Stimulated activated naive CD8-positive, alpha-beta T cell treated with anti-CD3 and anti-CD28 coated beads, Interleukin-15, Interleukin-2, amounts not matched to agents 100 U/mL and 50 U/mL, for 24 hours (primary cell): ENCODE measurements around the gene TTC9C.
A peak's percentile ranks its signal among the peaks of the same experiment; 100 is the strongest.
"Not testable (repeated sequence)": the region's sequence is repeated elsewhere in the genome, so short reads cannot be mapped to it uniquely, and the experiment has no call there.

Experiments
- ATAC-seq: fragments of 150-1000 bp; cut with Tn5 transposase; one replicate; pipeline ENCODE4 v1.10.0; 2021
- DNase-seq: peaks from one replicate; pipeline ENCODE4 v3.0.0; 2021

The TTC9C gene, protein sequence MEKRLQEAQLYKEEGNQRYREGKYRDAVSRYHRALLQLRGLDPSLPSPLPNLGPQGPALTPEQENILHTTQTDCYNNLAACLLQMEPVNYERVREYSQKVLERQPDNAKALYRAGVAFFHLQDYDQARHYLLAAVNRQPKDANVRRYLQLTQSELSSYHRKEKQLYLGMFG

GRCh38 chr11:62728171-62728988, at the start of gene TTC9C:
Gene TTC9C, plus strand, starts transcription at chr11:62728486. Its CDS starts 363 bp downstream, at chr11:62728849.
- peak; percentile 86 for DNase-seq
- no peak for ATAC-seq

GRCh38 chr11:62678770-62679696, 49.3 kb upstream of the TTC9C start, which contains the start of gene UBXN1:
Gene UBXN1, minus strand, starts transcription at chr11:62679073. Its CDS starts 150 bp downstream, at chr11:62678923.
- peak; percentile 87 for ATAC-seq

GRCh38 chr11:62680825-62681240, 47.5 kb upstream of the TTC9C start:
- DNase-seq (no peak), ATAC-seq (peak; percentile 85)

More at GRCh38 chr11:62678770-62679696, 49.3 kb upstream of the TTC9C start, which contains the start of gene UBXN1:
- peak; percentile 89 for DNase-seq

DNA sequence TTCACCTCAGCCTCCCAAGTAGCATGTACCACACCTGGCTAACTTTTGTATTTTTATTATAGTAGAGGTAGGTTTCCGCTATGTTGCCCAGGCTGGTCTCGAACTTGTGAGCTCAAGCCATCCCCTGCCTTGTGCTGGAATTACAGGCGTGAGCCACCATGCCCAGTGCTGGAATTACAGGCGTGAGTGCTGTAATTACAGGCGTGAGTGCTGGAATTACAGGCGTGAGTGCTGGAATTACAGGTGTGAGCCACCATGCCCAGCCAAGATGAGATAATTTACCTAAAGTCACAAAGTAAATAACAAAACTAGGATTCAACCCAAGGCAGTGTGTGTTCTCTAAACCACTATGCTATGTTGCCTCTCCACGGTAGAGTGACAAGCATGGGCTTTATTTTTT, 45.8 kb upstream of the TTC9C start:
- DNase-seq (no peak), ATAC-seq (no peak)

- ATAC-seq (peak; percentile 20), DNase-seq (no peak)
Measured at GRCh38 chr11:62687508-62688396, 40.5 kb upstream of the TTC9C start.

GRCh38 chr11:62688491-62688890, 39.8 kb upstream of the TTC9C start:
- DNase-seq: no peak
- ATAC-seq: no peak

DNA sequence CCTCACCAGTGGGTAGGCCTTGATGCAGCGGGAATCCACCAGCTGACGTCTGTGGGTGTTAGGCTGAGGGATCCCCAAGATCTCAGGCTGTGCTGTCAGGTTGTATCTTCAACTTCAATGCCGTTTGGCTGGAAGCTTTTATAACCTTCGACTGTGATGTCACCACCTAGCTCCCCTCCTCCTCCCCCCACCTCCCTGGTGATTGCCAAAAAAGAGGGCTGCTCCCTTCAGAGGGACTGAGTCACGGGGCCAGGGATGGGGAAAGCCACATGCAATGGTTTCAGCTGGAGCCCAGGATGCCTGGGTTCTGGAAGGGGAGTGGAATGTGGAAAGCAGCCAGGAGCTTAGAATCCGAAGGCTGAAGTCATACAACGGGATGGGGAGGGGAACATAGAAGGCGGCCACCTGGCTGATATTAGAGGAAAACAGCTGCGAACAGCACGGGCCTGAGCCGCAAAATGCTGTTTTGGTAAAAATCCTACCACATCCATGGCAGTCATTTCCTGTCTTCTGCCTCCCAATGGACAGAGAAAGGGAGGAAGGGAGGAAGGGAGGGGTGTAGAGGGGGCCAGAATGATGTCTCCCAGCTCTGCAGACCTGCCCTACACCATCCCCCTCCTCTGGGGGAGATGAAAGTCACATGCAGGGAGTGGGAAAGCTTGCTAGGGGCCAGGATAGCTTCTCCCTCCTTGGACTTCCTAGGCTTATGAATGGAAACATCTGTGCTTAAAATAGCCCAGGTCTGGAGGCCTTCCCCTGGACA, 38.7 kb upstream of the TTC9C start, which contains the start of gene LRRN4CL:
LRRN4CL (minus strand) TSS at position 110 of the 763 bp plus-strand sequence. CDS start 1,022 bp downstream, outside the sequence.
- ATAC-seq (no peak), DNase-seq (no peak)

DNA sequence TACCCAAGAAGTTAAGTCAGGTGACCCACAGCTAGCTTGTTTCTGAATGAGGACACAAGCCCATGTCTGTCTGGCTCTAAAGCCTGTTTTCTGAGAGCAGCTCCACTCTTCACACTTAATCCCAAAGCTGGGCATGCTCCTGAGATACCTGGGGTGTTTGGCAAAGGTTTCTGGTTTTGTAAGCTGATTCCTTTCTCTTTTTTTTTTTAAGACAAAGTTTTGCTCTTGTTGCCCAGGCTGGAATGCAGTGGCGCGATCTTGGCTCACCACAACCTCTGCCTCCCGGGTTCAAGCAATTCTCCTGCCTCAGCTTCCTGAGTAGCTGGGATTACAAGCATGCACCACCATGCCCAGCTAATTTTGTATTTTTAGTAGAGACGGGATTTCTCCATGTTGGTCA, 34.7 kb upstream of the TTC9C start:
- ATAC-seq, DNase-seq: not testable (repeated sequence)

- DNase-seq (peak; percentile 82), ATAC-seq (peak; percentile 80)
Measured at GRCh38 chr11:62694455-62695167, 33.7 kb upstream of the TTC9C start.

DNA sequence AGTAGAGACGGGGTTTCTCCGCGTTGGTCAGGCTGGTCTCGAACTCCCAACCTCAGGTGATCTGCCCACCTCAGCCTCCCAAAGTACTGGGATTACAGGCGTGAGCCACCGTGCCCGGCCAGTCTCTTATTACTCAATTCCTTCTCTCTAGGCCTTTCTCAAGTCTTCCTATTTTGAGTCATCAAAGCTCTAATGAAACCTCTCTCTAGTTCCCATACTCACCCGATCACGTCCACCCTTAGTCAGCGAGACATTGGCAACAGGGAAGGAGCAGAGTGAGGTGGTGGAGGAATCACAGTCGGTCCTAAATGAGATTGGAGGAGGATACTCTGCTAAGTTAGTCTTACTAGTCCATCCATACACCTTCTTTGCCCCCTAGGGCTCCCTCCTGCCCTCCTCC, 26.0 kb upstream of the TTC9C start:
- ATAC-seq (no peak), DNase-seq (no peak)

DNA sequence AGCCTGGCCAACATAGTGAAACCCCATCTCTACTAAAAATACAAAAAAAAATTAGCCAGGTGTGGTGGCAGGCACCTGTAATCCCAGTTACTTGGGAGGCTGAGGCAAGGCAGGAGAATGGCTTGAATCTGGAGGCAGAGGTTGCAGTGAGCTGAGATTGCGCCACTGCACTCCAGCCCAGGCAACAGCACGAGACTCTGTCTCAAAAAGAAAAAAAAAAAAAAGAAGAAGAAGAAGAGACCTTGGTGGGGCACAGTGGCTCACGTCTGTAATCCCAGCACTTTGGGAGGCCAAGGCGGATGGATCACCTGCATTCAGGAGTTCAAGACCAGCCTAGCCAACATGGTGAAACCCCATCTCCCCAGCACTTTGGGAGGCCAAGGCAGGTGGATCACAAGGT, 24.4 kb upstream of the TTC9C start:
- DNase-seq, ATAC-seq: not testable (repeated sequence)

DNA sequence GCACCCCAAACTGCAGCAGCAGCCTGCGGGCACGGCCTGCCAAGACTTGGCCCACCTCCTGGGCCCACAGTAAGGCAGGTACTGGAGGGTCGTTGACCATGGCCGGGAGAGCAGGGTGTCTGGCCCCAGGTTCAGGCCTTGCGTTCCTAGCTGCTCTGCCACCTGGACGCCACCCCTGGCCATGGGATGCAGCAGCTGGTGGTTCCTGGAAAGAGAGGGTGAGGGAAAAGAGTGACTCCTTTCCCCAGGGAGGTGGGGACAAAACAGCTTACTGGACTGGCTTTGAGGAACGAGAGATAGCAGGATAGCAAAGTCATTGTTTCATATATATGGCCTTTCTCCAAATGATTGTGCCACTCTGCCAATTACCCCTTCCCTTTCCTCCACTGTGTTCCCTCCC, 22.9 kb upstream of the TTC9C start:
- DNase-seq (no peak), ATAC-seq (no peak)

DNA sequence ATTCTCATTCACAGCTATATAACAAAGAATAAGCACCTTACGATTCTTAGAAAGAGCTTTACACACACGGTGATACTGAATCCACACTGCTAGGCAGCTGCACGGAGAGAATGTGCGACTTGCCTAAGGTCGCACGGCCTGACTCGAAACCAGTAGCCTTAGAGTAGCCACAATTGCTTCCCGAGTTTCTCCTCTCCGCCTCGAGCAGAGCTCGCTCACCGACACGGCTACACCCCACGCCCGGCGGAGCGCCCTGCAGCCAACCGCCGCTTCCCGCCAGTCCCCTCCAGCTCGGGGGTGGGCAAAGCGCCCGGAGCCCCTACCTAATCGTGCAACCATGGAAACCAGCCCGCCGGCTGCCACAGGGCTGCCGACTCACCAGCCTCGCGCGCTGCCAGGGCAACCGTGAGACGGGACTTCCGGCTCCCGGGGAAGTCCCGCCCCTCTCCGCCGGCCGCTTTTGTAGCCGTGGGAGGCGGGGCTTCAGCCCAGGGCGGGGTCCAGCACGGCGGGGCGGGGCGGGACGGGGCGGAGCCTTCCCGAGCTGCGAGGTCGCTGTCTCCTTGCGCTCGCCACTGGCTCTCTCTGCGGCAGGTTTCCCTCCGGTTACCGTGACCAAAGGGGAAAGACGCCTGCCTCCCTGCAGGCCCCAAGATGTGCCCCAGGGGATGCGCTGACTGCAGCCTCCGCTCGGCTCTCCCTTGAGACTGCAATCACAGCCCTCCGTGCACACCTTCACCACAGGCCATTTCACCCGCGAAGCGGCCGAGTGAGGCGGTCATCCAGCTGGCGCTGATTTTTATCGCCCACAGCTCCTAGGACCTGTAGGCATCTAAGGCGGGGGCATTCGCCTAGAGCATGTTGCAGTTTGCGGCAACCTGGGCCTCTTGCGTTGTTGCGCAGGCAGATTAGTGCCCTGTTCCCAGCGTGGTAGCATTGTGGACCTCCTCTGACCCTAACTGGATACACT, 22.1 kb upstream of the TTC9C start:
- peak; percentile 97 for DNase-seq
- ATAC-seq: peak; percentile 78

- DNase-seq (no peak), ATAC-seq (no peak)
Measured at GRCh38 chr11:62706850-62707247, 21.4 kb upstream of the TTC9C start.

DNA sequence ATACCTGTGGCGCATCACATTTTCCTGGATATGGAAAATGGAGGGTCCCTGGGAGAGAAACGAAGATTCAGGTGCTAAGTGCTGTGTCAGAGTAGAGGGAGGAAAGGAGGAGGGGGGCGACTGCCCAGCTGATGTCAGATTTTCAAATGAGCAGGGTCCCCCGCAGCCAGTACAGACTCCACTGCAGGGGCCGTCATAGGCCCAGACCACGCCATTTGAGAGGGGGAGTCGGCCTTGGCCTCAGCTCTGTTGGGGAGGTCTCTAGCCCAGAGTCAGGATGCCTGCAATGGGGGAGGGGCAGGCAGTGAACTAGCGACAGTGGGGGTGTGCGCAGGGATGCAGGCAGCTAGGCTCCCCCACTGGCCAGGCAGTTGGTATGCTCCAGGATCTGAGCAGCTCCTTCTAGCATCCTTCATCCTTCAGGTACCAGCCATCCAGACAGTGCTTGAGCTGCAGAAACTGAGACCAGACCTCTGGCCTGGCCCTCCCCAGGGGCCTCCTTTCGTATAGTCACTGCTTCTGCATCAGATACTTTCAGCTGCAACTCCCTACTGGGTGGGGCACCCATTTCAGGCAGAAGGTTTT, 20.9 kb upstream of the TTC9C start, which contains the start of the genes BSCL2 and GNG3:
BSCL2 (minus strand) TSS at position 148 of the 585 bp plus-strand sequence. CDS start 229 bp downstream, outside the sequence.
GNG3 (plus strand) TSS at position 400 of the 585 bp plus-strand sequence. CDS start 620 bp downstream, outside the sequence.
- ATAC-seq (no peak), DNase-seq (no peak)

DNA sequence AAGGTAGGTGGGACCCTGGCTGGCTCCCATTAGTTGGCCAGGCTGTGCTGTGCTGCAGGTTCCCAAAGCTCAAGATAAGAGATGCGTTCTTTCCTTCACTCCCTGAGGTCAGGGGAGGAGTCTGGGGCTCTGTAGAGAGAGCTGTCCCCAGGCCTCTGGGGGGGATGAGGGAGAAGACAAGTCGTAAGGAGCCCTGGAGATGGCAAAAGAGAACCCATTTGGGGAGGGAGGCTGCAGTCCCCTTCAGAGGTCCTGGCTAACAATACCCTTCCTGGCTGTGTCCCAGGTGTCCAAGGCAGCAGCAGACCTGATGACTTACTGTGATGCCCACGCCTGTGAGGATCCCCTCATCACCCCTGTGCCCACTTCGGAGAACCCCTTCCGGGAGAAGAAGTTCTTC, 19.9 kb upstream of the TTC9C start:
- DNase-seq (no peak), ATAC-seq (no peak)

DNA sequence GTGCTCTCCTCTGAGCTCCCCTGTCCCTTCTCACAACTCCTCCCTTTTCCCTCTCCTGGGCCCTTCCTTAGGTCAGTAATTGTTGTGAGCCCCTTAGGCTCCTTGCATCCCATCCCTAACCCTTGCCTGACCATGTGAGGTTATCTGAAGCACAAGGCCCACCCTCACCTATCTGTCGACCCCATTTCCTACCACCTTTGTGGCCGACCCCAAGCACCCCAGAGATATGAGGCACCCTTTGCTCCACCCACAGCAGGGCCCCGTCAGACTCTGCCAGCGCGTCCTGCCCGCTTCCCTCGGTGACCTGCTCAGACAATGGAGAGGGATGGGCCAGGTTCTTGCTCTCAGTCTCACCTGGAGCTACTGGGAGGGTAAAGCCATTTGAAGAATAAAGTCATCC, 19.5 kb upstream of the TTC9C start:
- peak; percentile 15 for ATAC-seq

More for the DNA sequence above, 19.5 kb upstream of the TTC9C start:
- DNase-seq: peak; percentile 55
